KG1 (cell line): ENCODE measurements around the gene NDUFS8.

Experiments
- DNase-seq: peaks from one replicate; lab custom pipeline; 2025; lab: John Stamatoyannopoulos, UW

NDUFS8 gene

GRCh38 chr11:68016161-68016903 lies 14.1 kb upstream of the NDUFS8 start:
- no peak for DNase-seq

DNA sequence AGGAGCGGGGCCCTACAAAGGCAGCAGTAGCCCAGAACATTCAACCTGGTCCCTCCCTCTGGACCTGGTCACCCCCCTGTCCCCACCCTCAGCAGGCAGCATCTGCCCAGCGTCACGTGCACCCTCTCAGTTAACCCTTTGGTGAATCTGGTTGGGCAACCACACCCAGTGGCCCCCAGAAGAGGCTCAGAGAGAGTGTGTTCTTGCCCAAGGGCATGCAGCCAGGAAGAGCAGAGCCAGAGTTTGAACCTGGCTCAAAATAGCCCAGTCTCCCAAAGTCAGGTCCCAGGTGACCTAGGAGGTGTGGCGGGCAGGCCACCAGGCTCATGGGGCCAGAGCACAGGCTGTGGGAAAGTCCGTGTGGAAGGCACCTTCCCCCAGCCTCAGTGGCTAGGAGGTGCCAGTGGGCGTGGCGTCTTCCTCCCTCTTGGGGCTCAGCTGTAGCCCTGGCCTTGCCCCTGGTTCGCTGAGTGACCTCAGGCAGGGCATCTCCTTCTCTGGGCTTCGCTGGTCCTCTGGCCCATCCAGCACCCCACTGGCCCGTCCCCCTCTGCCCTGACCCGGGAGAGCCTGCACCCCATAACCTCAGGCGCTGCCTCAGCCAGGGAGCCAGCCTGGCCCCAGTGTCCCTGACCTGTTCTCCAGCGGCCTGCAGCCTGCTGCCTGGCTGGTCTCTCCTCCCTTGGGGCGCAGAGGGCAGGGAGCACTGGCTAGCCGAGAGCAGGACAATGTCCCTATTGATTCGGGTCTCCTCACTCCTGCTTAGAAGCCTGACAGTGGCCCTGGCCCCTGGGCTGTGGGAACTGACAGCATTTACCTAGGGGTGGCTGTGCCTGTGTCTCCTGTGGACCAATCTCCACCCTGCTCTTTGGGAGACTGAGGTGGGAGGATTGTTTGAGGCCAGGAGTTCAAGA lies 13.3 kb upstream of the NDUFS8 start:
- no peak for DNase-seq

DNA sequence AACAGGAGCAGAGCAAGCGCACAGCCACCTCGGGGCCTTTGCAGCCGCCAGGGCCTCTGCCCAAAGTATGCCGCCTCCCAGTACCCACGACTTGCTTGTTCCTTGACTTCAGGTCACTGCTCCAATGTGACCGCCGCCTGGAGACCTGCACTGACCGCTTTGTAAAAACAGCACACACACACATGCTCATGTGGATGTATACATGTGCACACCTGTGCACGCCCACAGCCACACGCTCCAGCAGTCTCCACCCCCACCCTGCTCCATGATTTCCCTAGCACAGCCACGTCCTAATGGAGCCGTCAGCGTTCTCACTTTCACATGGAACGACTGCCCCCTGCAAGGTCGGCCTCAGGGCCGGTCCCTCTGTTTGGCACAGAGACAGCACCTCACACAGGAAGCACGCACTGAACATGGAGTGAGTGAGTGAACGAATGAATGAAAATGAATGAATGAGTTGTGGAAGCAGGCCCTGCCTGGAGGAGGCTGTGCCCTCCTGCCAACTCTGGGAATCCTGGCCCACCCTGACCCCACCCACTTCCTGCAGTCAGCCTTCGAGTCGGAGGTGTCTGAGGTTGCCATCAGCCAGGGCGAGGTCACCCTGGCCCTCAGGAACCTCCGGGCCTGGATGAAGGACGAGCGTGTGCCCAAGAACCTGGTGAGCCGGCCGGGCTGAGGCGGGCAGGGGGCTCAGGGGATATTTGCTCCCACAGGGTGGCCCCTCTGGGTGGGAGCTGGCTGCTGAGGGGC lies 12.3 kb upstream of the NDUFS8 start:
- no peak for DNase-seq

DNA sequence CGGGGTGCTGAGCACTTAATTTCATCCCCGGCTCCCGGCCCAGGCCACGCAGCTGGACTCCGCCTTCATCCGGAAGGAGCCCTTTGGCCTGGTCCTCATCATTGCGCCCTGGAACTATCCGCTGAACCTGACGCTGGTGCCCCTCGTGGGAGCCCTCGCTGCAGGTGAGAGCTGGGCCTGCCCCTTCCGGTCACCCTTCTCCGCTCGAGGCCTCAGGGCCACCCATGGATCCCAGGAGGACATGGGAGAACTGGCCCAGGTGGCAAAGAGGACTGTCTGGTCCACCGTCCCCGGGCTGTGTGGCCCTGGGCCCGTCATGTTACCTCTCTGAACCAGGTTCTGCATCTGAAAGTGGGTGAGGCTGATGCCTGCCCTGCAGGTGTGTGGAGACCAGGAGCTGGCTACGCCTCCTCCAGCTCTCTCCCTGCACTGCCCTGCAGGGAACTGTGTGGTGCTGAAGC lies 11.7 kb upstream of the NDUFS8 start:
- no peak for DNase-seq

DNA sequence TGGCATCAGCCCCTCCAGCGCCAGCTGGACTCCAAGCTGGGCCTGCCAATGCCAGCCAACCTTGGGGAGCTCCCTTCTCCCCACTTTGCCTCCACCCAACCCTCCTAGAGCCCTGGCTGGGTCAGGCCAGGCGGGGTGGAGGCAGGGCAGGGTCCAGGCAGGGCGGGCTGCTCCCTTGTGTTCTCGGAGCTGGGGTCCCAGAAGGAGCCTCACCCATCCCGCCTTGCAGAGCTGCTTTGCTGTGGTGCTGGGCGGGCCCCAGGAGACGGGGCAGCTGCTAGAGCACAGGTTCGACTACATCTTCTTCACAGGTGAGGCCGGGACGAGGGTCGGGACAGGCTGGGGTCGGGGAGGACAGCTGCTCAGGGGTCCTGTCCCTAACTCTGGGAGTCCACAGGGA lies 11.0 kb upstream of the NDUFS8 start:
- no peak for DNase-seq

GRCh38 chr11:68020575-68020974 lies 9.9 kb upstream of the NDUFS8 start:
- DNase-seq = no peak

GRCh38 chr11:68021167-68021787 lies 9.2 kb upstream of the NDUFS8 start:
- DNase-seq = no peak

DNA sequence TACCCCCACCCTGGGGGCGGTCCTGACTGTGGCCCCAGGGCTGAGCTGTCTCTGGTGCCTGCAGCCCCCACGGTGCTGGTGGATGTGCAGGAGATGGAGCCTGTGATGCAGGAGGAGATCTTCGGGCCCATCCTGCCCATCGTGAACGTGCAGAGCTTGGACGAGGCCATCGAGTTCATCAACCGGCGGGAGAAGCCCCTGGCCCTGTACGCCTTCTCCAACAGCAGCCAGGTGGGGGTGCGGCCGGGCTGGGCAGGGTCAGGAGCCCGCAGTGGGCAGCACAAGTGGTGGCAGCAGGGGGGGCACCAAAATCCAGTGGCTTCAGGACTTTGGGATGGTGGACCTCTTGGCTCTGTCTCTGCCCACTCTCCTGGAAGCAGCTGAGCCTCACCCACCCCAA lies 8.0 kb upstream of the NDUFS8 start:
- no peak for DNase-seq

- no peak for DNase-seq
These were observed 6.0 kb upstream of the NDUFS8 start for GRCh38 chr11:68024508-68024907.

DNA sequence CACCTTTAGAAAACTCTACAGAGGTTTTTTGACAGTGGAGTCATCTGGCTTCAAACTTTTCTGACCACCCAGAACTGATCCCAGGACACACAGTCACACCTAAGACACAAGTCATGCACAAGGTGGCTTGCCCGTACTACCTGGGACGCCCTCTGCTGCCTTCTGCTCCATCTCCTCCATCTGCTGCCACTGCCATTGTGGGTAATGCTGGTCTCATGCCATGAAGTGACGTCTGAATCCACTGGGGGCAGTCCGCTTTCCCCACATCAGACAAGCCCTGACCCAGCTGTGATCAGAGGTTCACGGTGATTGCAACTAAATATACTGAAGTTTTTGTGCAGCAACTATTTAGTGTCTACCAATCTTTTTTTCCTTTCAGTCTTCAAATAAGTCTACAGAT lies 5.4 kb upstream of the NDUFS8 start:
- DNase-seq = no peak

DNA sequence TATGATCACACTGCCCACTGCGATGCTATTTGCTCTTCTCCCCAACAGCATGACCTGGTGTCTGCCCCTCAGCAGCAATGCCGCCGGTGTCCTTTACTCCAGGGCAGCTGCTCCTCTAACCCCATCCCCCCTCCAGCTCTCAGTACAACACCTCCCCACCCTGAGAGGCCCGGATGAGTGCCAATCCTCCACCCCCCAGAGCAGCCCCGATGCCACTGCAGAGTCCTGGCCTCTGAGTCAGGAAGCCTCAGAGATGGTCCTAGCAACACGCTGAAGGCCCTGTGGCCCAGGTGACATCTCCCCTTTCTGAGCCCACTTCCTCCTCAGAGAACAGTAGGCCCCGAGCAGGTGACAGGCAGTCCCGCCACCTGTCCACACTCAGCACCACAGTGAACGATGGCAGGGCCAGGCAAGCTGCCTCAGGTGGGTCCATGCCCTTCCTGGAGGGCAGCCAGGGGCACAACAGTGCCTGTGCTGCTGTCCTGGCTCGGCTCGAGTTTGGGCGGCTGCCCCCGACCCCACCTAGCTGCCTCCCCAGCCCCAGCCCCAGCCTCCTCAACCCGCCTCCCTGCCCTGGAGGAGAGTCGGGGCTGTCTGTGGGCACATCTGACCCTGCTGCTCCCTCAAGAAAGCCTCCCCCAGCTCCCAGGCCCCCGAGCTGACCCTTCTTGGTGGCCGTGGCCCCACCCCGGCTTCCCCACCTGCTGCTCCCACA lies 3.9 kb upstream of the NDUFS8 start:
- no peak for DNase-seq

- no peak for DNase-seq
These were observed 2.8 kb upstream of the NDUFS8 start for GRCh38 chr11:68027667-68028066.

DNA sequence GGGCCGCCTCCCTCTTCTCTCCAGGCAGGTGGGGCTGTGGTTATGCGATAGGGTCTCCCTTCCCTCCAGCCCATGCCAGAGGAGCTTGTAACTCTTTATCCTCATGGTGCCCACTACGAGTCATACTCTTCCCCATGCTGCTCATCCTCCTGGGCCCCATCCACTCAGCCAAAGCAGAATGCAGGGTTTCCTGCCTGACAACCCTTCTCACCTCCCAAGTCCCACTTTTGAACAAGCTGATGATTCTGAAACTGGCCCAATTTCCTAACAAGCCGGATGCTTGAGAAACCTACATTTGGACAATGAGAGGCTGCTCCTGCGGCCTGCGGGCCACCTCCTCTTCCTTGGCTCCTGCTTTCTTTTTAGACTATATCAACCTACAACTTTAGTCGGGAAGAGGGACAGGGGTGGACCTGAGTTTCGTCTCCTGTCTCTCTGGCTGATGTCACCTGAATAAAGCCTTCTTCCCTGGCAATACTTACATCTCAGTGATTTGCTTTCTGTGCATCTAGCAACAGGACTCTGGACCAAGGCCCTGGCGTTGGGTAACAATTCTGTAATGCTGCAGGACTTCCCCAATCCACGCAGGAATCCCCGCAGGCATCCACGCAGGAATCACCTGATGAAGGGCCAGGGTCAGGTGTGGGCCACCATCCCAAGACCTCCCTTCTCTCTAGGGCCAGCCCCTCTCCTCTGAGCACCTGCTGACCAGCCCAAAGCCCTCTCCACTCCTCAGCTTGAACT lies 1.5 kb upstream of the NDUFS8 start:
- no peak for DNase-seq

GRCh38 chr11:68031144-68031464 lies 623 bp downstream of the NDUFS8 start:
- no peak for DNase-seq

- no peak for DNase-seq
These were observed 1.5 kb downstream of the NDUFS8 start for GRCh38 chr11:68032003-68032402.

DNA sequence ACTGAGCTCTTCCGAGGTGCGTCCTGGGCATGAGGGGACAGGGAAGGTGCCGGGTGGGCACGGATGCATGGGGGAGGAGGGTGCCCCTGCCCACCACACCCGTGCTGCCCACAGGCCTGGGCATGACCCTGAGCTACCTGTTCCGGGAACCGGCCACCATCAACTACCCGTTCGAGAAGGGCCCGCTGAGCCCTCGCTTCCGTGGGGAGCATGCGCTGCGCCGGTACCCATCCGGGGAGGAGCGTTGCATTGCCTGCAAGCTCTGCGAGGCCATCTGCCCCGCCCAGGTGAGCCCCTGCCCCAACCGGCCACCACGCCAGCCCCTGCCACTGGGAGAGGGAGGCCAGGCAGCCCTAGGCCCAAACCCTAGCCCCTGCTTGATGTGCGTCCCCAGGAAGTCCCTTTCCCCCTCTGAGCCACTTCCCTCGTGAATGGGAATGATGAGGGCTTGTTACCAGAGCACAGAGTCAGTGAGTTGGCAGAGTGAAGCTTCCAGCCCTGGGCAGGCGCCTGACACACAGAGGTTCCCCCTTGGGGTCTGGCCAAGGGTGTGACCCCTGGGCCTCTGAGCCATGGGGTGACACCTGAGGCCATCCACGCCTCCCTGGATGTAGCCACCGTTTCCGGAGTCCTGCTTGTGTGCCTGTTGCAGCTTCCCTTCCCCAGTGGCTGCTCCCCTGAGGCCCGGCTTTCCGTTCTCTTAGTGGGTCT lies 2.7 kb downstream of the NDUFS8 start:
- no peak for DNase-seq

DNA sequence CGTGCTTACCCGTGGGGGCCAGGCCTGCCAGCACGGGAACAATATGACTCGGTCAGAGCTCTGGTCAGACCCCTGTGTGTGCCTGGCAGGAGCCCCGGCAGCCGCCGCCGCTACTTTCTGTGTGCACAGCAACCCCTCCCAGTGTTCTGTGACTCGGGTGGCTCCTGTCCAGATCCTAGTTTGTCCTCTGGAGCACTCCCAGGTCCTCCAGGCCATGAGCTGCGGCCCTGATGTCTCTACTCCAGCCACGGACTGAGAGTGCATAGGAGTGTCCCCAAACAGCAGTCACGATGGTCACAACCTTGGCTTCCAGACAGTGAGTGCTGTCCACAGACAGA lies 3.2 kb downstream of the NDUFS8 start:
- DNase-seq = no peak

- no peak for DNase-seq
These were observed 4.9 kb downstream of the NDUFS8 start for GRCh38 chr11:68035266-68035876.

- no peak for DNase-seq
These were observed 5.7 kb downstream of the NDUFS8 start for GRCh38 chr11:68036141-68036716.
